Cardiac septum (tissue), 1 donor: ENCODE data around the gene TMEM248. TPM values are rescaled to one million over a fixed set of nuclear protein-coding genes. Genes with fewer than 3 reads are reported as not detected.
"Not testable (repeated sequence)": the region's sequence is repeated elsewhere in the genome, so short reads cannot be mapped to it uniquely, and the experiment has no call there.

Source experiments
- DNase-seq: peaks from one replicate; pipeline ENCODE4 v3.0.0-alpha.2; 2020; ENCODE audit warnings: low spot score
- intact Hi-C: fragments of 100-400 bp; cut with DNase I; formaldehyde crosslinking; loops from one replicate; pipeline ENCODE4 v1.14.0; 2022
- long read RNA-seq: library from polyadenylated mRNA; unstranded; transcript quantifications from one replicate; pipeline ENCODE4 v2.0.0, GENCODE V29; 2021
- total RNA-seq: library from RNA; stranded (reverse); fragmentation: NEBNext Ultra II Directional; extraction: Animal tissue kit (Norgen Biotek cat#: 25700); gene quantifications from one replicate; pipeline ENCODE4 v1.2.1, GENCODE V29; 2021
- donor health status: DM: no; HTN: no; CAD: no.

The TMEM248 gene
- 50.2 TPM for total RNA-seq
- long read RNA-seq, full-length matches to known transcripts = 36 of 66 reads
- long read RNA-seq, partial matches to known transcripts = 9 of 66 reads
- long read RNA-seq, other reads (novel, unspliced or antisense) = 21 of 66 reads

DNA sequence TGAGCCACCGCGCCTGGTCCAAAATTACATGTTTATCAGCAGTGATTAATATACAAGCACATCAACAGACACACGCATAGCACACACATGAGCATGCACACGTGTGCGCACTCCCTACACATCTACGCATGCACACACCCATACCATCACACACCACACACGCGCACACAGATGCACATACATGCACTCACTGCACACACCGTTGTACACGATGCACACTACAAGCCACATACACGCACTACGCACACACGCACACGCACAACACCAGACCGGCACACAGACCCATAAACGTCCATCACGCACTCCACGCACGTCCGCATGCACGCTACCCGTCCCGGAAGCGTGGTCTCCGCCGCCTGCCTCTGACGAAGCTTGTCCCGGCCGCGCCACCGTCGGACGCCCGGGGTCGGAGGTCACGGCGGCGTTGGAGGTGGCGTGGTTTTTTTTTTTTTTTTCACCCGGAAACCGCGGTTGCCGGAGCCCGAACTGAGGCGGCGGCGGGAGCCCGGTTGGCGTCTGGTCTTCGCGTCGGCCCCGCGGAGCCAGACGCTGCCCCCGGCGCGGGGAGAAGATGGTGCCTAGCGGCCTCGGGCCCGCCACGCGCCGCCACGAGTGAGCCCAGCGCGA, at the start of gene TMEM248:
Gene TMEM248, plus strand, starts transcription at position 457 of the 627 bp plus-strand sequence. CDS start 20,641 bp downstream, outside the sequence.
- DNase-seq = peak; percentile 93
- intact Hi-C loops = loop anchor here (5.0 to 10.0 kb wide), 4 partner anchors 71 to 286 kb away; partner anchors contain the start of gene RABGEF1

- DNase-seq = no peak
These were observed 47.5 kb upstream of the TMEM248 start for GRCh38 chr7:66873476-66873875.

GRCh38 chr7:66877577-66878300, 43.3 kb upstream of the TMEM248 start:
- intact Hi-C loops = no loop called here
- no peak for DNase-seq

More at GRCh38 chr7:66873476-66873875, 47.5 kb upstream of the TMEM248 start:
- intact Hi-C loops = no loop called here

GRCh38 chr7:66878301-66878685, 42.7 kb upstream of the TMEM248 start:
- DNase-seq, intact Hi-C loops: not testable (repeated sequence)

GRCh38 chr7:66880053-66880452, 41.0 kb upstream of the TMEM248 start:
- intact Hi-C loops = no loop called here
- DNase-seq = no peak

GRCh38 chr7:66880577-66880976, 40.4 kb upstream of the TMEM248 start:
- intact Hi-C loops, DNase-seq: not testable (repeated sequence)

DNA sequence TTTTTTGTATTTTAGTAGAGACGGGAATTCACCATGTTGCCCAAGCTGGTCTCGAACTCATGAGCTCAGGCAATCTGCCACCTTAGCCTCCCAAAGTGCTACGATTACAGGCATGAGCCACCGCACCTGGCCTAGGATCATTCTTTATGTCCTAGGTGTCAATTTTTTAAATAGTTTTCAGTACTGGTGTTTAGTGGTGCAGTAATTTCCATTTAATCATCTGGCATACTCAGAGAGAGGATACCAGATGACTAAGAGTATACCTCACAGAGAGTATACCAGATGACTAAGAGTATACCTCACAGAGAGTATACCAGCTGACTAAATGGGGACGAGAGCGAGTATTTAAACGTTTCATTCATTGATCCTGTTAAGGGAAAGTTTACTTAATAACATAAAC, 37.3 kb upstream of the TMEM248 start:
- DNase-seq = no peak
- intact Hi-C loops = no loop called here

DNA sequence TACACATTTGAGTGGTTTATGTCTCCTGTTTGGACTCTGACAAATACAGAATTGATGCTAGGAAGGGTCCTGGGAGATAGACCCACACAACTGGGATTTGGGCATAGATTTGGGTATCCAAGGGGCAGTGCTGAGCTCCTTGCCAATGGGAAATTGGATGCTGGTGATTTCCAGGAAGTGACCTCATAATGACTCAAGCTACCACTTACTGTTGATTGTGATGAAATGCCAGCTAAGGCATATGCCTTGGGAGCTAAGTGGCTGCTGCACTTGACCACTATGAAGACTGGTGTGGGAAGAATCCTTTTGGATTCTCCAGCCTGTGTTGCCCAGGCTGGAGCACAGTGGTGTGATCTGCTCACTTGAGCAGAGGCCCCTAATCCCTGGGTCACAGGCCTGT, 36.5 kb upstream of the TMEM248 start:
- intact Hi-C loops = not testable (repeated sequence)
- DNase-seq = peak; percentile 60

- no peak for DNase-seq
- intact Hi-C loops = no loop called here
These were observed 34.9 kb upstream of the TMEM248 start for GRCh38 chr7:66886152-66886551.

GRCh38 chr7:66888223-66888622, 32.8 kb upstream of the TMEM248 start:
- intact Hi-C loops, DNase-seq: not testable (repeated sequence)

DNA sequence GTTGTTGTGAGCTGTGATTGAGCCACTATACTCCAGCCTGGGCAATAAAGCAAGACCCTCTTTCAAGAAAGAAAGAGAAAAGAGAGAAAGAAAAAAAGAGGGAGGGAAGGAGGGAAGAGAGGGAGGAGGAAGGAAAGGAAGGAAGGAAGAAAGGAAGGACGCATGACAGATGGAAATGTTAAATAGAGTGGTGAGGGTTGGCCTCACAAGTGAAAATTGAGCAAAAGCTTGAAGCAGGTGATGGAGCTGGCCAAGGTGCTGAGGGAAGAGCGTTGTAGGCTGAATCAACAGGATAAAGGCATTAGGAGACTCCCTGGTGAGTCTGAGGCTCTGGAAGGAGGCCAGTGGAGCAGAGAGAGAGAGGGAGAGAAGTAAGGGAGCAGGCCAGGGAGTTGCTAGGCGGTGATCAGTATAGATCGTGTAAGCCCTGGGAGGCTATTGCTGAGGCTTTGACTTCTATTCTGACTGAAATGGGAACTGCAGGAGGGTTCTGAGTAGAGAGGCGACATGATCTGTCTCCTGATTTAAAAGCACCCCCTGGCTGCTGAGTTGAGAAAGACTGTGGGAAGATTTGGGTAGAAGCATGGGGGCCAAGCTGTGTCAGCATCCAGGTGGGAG, 26.5 kb upstream of the TMEM248 start:
- intact Hi-C loops = no loop called here
- peak; percentile 41 for DNase-seq

- no peak for DNase-seq
- intact Hi-C loops = no loop called here
These were observed 24.6 kb upstream of the TMEM248 start for GRCh38 chr7:66896441-66896840.

- no peak for DNase-seq
- intact Hi-C loops = no loop called here
These were observed 21.3 kb upstream of the TMEM248 start for GRCh38 chr7:66899552-66900280.

DNA sequence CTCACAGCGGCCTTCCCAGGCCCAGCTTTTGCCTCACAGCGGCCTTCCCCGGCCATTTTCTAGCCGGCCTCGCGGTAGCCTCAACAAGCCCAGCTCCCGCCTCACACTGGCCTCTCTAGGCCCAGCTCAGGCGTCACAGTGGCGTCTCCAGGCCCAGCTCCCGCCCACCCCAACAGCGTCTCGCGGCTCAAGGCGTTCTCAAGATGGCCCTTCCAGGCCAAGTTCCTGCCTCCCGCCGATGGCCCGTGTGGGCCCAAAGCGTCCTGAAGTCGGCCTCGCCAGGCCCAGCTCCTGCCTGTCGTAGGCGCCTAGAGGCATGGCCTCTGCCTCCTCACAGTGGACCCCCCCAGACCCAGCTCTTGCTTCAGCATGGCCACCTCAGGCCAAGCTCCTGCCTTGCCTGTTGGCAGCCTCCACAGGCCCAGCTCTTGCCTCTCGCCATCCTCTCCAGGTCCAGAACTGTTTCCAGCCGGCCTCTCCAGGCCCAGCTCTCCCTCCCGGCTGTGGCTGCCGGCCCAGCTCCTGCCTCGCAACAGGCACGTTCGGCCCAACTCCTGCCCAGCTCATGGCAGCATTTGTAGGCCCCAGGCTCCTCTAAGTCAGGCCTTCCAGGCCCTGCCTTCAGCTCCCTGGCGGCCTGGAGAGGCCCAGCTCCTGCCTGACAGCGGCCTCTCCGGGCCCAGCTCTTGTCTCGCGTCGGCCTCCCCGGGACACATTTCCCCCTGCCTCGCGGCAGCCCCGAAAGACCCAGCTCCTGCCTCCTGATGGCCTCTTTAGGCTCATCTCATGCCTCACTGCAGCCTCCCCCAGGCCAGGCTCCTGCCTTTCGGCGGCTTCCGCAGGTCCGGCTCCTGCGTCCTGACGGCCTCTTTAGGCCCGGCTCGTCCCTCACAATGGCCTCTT, 18.8 kb upstream of the TMEM248 start:
- DNase-seq = no peak
- intact Hi-C loops = no loop called here

DNA sequence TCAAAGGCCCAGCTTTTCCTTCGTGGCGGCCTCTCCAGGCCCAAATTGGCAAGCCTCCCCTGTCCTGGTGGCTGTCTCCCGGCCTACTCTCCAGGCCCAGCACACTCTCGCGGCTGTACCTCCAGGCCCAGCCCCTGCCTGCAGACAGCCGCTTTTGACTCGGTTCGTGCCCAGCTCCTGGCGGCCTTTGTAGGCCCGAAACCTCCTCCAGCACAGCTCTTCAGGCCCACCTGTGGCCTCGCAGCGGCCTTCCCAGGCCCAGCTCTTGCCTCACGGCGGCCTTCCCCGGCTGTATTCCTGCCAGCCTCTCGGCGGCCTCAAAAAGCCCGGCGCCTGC, 18.2 kb upstream of the TMEM248 start:
- intact Hi-C loops = no loop called here
- no peak for DNase-seq

- DNase-seq = no peak
- intact Hi-C loops = no loop called here
These were observed 17.5 kb upstream of the TMEM248 start for GRCh38 chr7:66903360-66904062.

DNA sequence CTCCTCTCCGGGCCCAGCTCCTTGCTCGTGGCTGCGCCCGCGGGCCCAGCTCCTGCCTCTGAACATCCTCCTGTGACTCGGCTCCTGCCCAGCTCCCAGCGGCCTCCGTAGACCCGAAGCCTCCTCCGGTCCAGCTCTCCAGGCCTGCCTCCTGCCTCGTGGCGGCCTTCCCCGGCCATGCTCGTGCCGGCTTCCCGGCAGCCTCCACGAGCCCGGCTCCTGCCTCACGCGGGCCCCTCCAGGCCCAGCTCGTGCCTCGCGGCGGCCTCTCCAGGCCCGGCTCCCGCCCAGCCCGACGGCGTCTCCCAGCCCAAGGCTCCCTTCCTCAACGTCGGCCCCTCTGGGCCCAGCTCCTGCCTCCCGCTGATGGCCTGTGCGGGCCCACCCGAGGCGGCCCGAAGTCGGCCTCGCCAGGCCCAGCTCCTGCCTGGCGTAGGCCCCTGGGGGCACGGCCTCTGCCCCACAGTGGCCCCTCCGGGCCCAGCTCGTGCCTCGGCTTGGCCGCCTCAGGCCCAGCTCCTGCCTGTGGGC, 16.9 kb upstream of the TMEM248 start:
- DNase-seq = no peak
- intact Hi-C loops = no loop called here

- no peak for DNase-seq
- intact Hi-C loops = no loop called here
These were observed 15.7 kb upstream of the TMEM248 start for GRCh38 chr7:66905278-66905677.
